ENCODE measurements around the gene PTPRU.

- no peak for TF ChIP-seq CTCF (IDR thresholded peaks at IDR 0.05)
- no peak for TF ChIP-seq POLR2A (IDR thresholded peaks at IDR 0.05)
Observed at GRCh38 chr1:29306471-29307140, 70.3 kb downstream of the PTPRU start.
